Osteoblast (primary cell): Measurements from ENCODE around the gene TTLL13. TPM values are rescaled to one million over a fixed set of nuclear protein-coding genes. Genes with fewer than 3 reads are reported as not detected.

Experiments used
- DNase-seq: peaks from one replicate; pipeline ENCODE4 v3.0.0; 2011; ENCODE audit warnings: low spot score, mixed read lengths; ENCODE audit not compliant: insufficient read length; ENCODE audit errors: missing footprints
- H2AFZ ChIP-seq: 2 replicates; pipeline ENCODE4 v1.6.0; 2011; ENCODE audit warnings: mild to moderate bottlenecking, low read length
- H3K27ac ChIP-seq: 2 replicates; pipeline ENCODE4 v1.5.1; 2011; ENCODE audit warnings: mild to moderate bottlenecking, low read depth, low read length, moderate library complexity
- H3K27me3 ChIP-seq: 2 replicates; pipeline ENCODE4 v1.6.0; 2012; ENCODE audit warnings: mild to moderate bottlenecking, control low read depth, inconsistent platforms, low read length, moderate library complexity; ENCODE audit not compliant: insufficient read depth
- H3K36me3 ChIP-seq: 2 replicates; pipeline ENCODE4 v1.5.1; 2011; ENCODE audit warnings: mild to moderate bottlenecking, low read length, control low read depth, moderate library complexity; ENCODE audit not compliant: insufficient read depth
- H3K4me1 ChIP-seq: 2 replicates; pipeline ENCODE4 v1.5.1; 2011; ENCODE audit warnings: mild to moderate bottlenecking, low read length, control low read depth, moderate library complexity; ENCODE audit not compliant: insufficient read depth
- H3K4me2 ChIP-seq: 2 replicates; pipeline ENCODE4 v1.6.0; 2011; ENCODE audit warnings: mild to moderate bottlenecking, low read length; ENCODE audit not compliant: insufficient read depth
- H3K4me3 ChIP-seq: fragments of 200-600 bp; sonication (generic); 3 replicates; pipeline ENCODE4 v1.5.1; 2012; ENCODE audit warnings: mild to moderate bottlenecking, low read length, inconsistent platforms; ENCODE audit not compliant: insufficient read depth
- H3K79me2 ChIP-seq: 2 replicates; pipeline ENCODE4 v1.6.0; 2012; ENCODE audit warnings: mild to moderate bottlenecking, low read length, control low read depth, inconsistent platforms; ENCODE audit not compliant: insufficient read depth
- H3K9me3 ChIP-seq: 2 replicates; pipeline ENCODE4 v1.5.1; 2011; ENCODE audit warnings: low read depth, low read length, control low read depth
- H4K20me1 ChIP-seq: 2 replicates; pipeline ENCODE4 v1.6.0; 2012; ENCODE audit warnings: mild to moderate bottlenecking, low read length, control low read depth; ENCODE audit not compliant: insufficient read depth
- small RNA-seq: library from RNA; depleted of rRNA; stranded (forward); fragments of <200 nt; gene quantifications from one replicate; pipeline ENCODE3, GENCODE V24; 2012
- total RNA-seq: library from RNA; depleted of rRNA; stranded (reverse); fragments of >200 nt; gene quantifications from 2 replicates; pipeline ENCODE4 v1.2.3, GENCODE V29; 2012
- TF ChIP-seq, protein P1 (sequence below): IDR thresholded peaks from 2 replicates; pipeline ENCODE4 v1.5.1; 2011; ENCODE audit warnings: mild to moderate bottlenecking, low read depth, low read length, moderate library complexity; ENCODE audit errors: extremely low read depth

TTLL13 gene
- total RNA-seq, 1 donor, result under 0.01 TPM

DNA sequence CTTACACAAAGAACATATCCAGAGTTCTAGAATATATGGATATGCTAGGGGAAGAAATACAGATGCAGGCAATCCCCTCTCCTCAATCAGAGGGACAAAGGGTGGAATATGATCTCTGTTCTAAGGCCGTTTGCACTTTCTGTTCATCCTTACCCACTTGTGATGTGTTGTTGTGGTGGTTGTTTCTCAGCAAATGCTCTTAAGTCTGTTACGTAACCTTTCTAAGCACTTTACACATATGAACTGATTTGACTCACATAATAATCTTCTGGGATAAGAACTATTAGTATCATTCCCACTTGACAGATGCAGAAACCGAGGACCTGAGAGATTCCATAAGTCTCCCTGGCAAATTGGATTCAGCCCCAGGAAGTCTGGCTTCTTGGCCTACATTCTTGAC is 56.6 kb downstream of the TTLL13 start:
- TF ChIP-seq, protein P1, sequence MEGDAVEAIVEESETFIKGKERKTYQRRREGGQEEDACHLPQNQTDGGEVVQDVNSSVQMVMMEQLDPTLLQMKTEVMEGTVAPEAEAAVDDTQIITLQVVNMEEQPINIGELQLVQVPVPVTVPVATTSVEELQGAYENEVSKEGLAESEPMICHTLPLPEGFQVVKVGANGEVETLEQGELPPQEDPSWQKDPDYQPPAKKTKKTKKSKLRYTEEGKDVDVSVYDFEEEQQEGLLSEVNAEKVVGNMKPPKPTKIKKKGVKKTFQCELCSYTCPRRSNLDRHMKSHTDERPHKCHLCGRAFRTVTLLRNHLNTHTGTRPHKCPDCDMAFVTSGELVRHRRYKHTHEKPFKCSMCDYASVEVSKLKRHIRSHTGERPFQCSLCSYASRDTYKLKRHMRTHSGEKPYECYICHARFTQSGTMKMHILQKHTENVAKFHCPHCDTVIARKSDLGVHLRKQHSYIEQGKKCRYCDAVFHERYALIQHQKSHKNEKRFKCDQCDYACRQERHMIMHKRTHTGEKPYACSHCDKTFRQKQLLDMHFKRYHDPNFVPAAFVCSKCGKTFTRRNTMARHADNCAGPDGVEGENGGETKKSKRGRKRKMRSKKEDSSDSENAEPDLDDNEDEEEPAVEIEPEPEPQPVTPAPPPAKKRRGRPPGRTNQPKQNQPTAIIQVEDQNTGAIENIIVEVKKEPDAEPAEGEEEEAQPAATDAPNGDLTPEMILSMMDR, result no peak
- H3K36me3 ChIP-seq, result no peaks in the 10 kb centered on the region
- H3K9me3 ChIP-seq, result no peaks in the 10 kb centered on the region
- no peaks in the 10 kb centered on the region for H3K27me3 ChIP-seq
- no peaks in the 10 kb centered on the region for H3K4me1 ChIP-seq
- no peak overlapping the region for H3K4me3 ChIP-seq
- H2AFZ ChIP-seq, result peak overlapping the region; percentile 74
- DNase-seq, result no peak
- H3K27ac ChIP-seq, result no peak overlapping the region
- H3K79me2 ChIP-seq, result no peaks in the 10 kb centered on the region
- H4K20me1 ChIP-seq, result no peaks in the 10 kb centered on the region
- H3K4me2 ChIP-seq, result no peak overlapping the region

DNA sequence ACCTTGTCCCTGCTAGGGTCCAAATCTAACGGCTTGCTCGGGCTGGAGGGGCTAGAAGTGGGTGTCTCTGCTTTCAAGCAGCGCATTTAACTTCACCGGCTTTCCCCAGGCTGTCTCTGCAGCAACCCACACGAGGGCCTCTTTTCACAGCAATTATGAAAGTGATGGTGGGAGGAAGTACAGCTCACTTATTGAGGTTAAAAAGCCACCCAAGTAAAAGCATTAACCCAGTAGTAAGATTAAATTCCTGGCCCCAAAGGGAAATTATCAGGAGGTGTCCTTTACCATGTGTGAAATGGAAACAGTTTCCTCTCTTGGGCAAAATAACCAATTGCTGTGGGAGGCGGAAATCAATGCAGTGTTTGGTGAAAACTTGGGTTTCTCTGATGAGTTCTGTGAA is 57.2 kb downstream of the TTLL13 start:
- Histone ChIP-seq H3K9me3 (no peaks in the 10 kb centered on the region), H3K27me3 (no peaks in the 10 kb centered on the region), H3K4me1 (no peaks in the 10 kb centered on the region), H3K4me2 (no peak overlapping the region), H2AFZ (peak overlapping the region; percentile 74), H4K20me1 (no peaks in the 10 kb centered on the region), H3K79me2 (no peaks in the 10 kb centered on the region), H3K27ac (no peak overlapping the region), H3K36me3 (no peaks in the 10 kb centered on the region), H3K4me3 (no peak overlapping the region)
- TF ChIP-seq, protein P1, result no peak
- DNase-seq, result no peak

DNA sequence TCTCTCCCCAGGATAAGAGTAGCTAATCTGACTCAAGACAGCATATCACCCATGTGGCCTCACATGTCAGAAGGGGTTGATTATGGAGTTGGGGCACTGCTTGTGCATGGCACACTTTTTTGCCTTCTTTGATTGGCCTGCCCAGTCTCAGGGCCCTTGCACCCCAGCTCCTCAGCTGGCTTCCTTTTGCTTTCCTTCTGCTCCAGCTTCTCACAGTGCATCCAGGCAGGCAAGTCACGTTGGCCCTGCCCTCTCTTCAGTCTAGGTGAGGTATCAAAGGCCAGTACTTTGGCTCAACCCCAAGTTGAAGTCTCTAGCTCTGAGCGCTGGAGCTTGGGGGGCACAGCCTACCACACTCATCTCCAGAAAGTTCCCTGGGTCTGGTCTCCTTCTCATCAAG is 58.3 kb downstream of the TTLL13 start:
- Histone ChIP-seq H3K36me3 (no peaks in the 10 kb centered on the region), H3K4me1 (no peaks in the 10 kb centered on the region), H3K4me2 (no peak overlapping the region), H3K27ac (no peak overlapping the region), H4K20me1 (no peaks in the 10 kb centered on the region), H3K9me3 (no peaks in the 10 kb centered on the region), H2AFZ (no peak overlapping the region), H3K27me3 (no peaks in the 10 kb centered on the region), H3K79me2 (no peaks in the 10 kb centered on the region), H3K4me3 (no peak overlapping the region)
- TF ChIP-seq, protein P1, result no peak
- no peak for DNase-seq

DNA sequence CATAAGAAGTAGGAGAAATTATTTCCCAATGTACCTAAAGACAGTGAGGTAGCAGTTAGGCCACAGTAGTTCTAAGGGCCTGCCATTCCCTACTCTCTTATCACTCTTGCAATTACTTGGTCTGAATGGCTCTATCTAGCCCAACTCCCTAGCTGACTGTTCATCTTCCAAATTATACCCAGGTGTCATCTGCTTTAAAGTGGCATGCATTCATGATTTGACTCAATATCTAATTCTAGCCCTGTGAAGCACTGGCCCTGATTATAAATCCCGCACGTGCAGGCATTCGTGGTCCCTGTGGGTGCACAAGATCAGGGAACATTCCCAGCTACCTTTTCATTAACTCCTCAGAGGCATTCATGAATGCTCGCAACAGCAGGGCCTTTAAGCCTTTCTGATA is 59.7 kb downstream of the TTLL13 start:
- Histone ChIP-seq H3K27me3 (no peaks in the 10 kb centered on the region), H2AFZ (no peak overlapping the region), H3K4me1 (no peaks in the 10 kb centered on the region), H3K4me3 (no peak overlapping the region), H4K20me1 (no peaks in the 10 kb centered on the region), H3K4me2 (no peak overlapping the region), H3K27ac (no peak overlapping the region), H3K36me3 (no peaks in the 10 kb centered on the region), H3K79me2 (no peaks in the 10 kb centered on the region), H3K9me3 (no peaks in the 10 kb centered on the region)
- no peak for DNase-seq
- TF ChIP-seq, protein P1, result no peak

Small RNAs within 50 kb of the gene (small RNA-seq; reads per million reads assigned to genes)
- gene AC091167.3 (not detected), gene RN7SL736P (not detected)

Other genes starting within 250 kb of the TTLL13 start
- gene ZNF710, start 248.2 kb upstream of the TTLL13 start, total RNA-seq, result 10.3 and 10.9 TPM in 2 replicates
- gene IDH2, start 147.1 kb upstream of the TTLL13 start, total RNA-seq, result 51.0 and 61.6 TPM in 2 replicates
- 8.7 and 15.9 TPM in 2 replicates for gene SEMA4B, start 48.2 kb upstream of the TTLL13 start, total RNA-seq
- gene CIB1, start 15.6 kb upstream of the TTLL13 start, total RNA-seq, result 21.4 and 23.0 TPM in 2 replicates
- gene GDPGP1, start 15.3 kb upstream of the TTLL13 start, total RNA-seq, result 8.0 and 9.7 TPM in 2 replicates
- 56.0 and 68.4 TPM in 2 replicates for gene NGRN, start 16.1 kb downstream of the TTLL13 start, total RNA-seq
- 1.8 and 2.4 TPM in 2 replicates for gene ZNF774, start 102.7 kb downstream of the TTLL13 start, total RNA-seq
- 259 and 273 TPM in 2 replicates for gene IQGAP1, start 138.7 kb downstream of the TTLL13 start, total RNA-seq